Tibial nerve (tissue), 4 donors: ENCODE data around the gene KATNB1. TPM values are rescaled to one million over a fixed set of nuclear protein-coding genes. Genes with fewer than 3 reads are reported as not detected.
"Not testable (repeated sequence)": the region's sequence is repeated elsewhere in the genome, so short reads cannot be mapped to it uniquely, and the experiment has no call there.

Source experiments
- DNase-seq, 2 donors: peaks; one replicate each; pipeline ENCODE4 v3.0.0-alpha.2; 2019; ENCODE audit warnings: low spot score in 2 of 2
- H3K27ac ChIP-seq, 4 donors: fragments of 200-600 bp; sonication (generic) in 3 of 4; one replicate each; pipeline ENCODE4 v1.5.1; 2017 to 2019; ENCODE audit warnings: mild to moderate bottlenecking in 1 of 4
- H3K27me3 ChIP-seq, 2 donors: fragments of 200-600 bp; sonication (generic) in 1 of 2; one replicate each; pipeline versions ENCODE4 v1.5.1 to v1.6.0; 2017 to 2019
- H3K36me3 ChIP-seq, 3 donors: fragments of 200-600 bp; sonication (generic); one replicate each; pipeline ENCODE4 v1.5.1; 2018 to 2019
- H3K4me1 ChIP-seq, 4 donors: fragments of 200-600 bp; sonication (generic) in 3 of 4; one replicate each; pipeline ENCODE4 v1.5.1; 2017 to 2019
- H3K4me3 ChIP-seq, 4 donors: fragments of 200-600 bp; sonication (generic) in 3 of 4; one replicate each; pipeline ENCODE4 v1.5.1; 2017 to 2019; ENCODE audit warnings: mild to moderate bottlenecking in 1 of 4, moderate library complexity in 1 of 4
- H3K9me3 ChIP-seq, 4 donors: fragments of 200-600 bp; sonication (generic) in 3 of 4; one replicate each; pipeline ENCODE4 v1.5.1; 2017 to 2019
- CTCF ChIP-seq, 5 experiments: fragments of 200-600 bp in 3 of 5; fragments of 450-650 bp in 2 of 5; sonication (generic) in 3 of 5; IDR thresholded peaks; one replicate each; pipeline ENCODE4 v1.5.1; 2016 to 2019; ENCODE audit warnings: antibody characterized with exemption in 5 of 5, mild to moderate bottlenecking in 3 of 5, moderate library complexity in 2 of 5
- EP300 ChIP-seq, 2 donors: sonication (generic); formaldehyde crosslinking; IDR thresholded peaks; one replicate each; pipeline ENCODE4 v1.6.1; 2017; ENCODE audit warnings: antibody characterized with exemption in 2 of 2, mild to moderate bottlenecking in 1 of 2
- POLR2A ChIP-seq, 2 donors: fragments of 450-650 bp; IDR thresholded peaks; one replicate each; pipeline ENCODE4 v1.6.1; 2017; ENCODE audit warnings: antibody characterized with exemption in 2 of 2, mild to moderate bottlenecking in 2 of 2, moderate library complexity in 2 of 2
- WGBS, 2 donors: methylation state at CpG; one replicate each; pipeline ENCODE4 v1.1.5; 2018; 5-methylcytosine and 5-hydroxymethylcytosine counted together
- total RNA-seq, 4 donors: library from RNA; depleted of rRNA; stranded (reverse); fragments of >200 nt; gene quantifications; one replicate each; pipeline ENCODE4 v1.1.0, GENCODE V29; 2016

KATNB1 gene
- total RNA-seq, 4 donors from 2014 or later: 21.0 to 36.8 (median 27.5) TPM

DNA sequence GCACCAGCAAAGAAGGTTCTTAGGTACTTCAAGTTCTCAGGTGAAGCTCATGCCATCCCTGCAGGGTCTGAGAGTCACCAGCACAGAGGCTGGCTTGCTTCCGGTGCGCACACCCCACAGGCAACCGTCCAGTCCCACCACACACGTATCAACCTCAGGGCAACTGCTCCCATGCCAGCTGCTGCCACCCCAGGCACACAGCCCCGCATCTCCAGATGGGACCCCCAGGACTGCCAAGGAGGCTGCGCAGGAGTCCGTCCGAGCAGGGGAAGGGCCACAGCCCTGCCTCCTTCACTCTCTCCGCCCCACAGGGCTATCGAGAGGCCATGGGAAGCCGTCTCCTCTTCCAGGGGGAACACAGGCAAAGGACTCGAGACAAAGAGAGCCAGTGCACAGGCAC lies 53.4 kb downstream of the KATNB1 start:
- DNase-seq: no peak
- TF ChIP-seq EP300 (IDR thresholded peaks at IDR 0.05) (no peak), CTCF (IDR thresholded peaks at IDR 0.05) (no peak), POLR2A (IDR thresholded peaks at IDR 0.05) (no peak)
- WGBS, 2 donors: 83 to 86% methylated on average over 12 of the region's 12 CpGs
- Histone ChIP-seq H3K4me3 (no peak overlapping the region), H3K27ac (peak overlapping the region in 1 of 4 donors; percentile 34), H3K36me3 (peaks cover 0 to 91% (median 3%) of the 10 kb centered on the region in 3 donors), H3K27me3 (no peaks in the 10 kb centered on the region), H3K9me3 (no peaks in the 10 kb centered on the region), H3K4me1 (peaks cover 0 to 37% (median 8%) of the 10 kb centered on the region in 4 donors)

- Histone ChIP-seq H3K4me1 (peaks cover 0 to 46% (median 8%) of the 10 kb centered on the region in 4 donors), H3K27me3 (no peaks in the 10 kb centered on the region), H3K27ac (no peak overlapping the region), H3K4me3 (no peak overlapping the region), H3K9me3 (no peaks in the 10 kb centered on the region), H3K36me3 (peaks cover 0 to 86% (median 0%) of the 10 kb centered on the region in 3 donors)
- TF ChIP-seq EP300 (IDR thresholded peaks at IDR 0.05) (no peak), CTCF (IDR thresholded peaks at IDR 0.05) (no peak), POLR2A (IDR thresholded peaks at IDR 0.05) (no peak)
- 45 to 53% methylated on average over 12 to 13 of the region's 13 CpGs for WGBS, 2 donors
- DNase-seq: no peak
Observed at GRCh38 chr16:57791195-57791892, 55.8 kb downstream of the KATNB1 start.

DNA sequence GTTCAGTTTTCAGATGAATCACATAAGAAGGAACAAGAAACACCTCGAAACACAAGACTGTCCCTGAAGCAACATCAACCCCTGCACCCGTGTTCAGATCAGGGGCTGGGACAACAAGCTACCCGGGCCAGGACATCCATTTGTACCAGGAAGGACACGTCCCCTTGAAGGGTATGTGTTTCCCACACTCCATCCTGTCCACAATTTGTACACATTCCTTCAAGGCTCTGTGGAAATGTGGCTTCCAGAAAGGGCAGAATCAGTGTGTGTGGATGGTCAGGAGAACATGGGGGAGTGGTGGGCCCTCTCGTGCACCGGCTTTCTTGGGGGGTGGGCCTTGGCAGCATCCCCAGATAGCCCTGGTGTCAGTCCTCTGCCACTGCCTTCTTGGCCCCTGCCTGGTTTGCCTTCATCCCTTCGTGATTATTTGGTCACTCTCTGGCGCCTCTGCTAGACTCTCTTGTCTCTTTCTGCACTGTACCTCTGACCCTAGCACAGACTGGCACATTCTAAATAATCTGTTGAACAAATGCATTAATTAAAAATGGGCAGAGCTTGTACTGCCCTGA lies 56.4 kb downstream of the KATNB1 start:
- H3K4me3 ChIP-seq: no peak overlapping the region
- peaks cover 0 to 86% (median under 1%) of the 10 kb centered on the region in 3 donors for H3K36me3 ChIP-seq
- TF ChIP-seq EP300 (IDR thresholded peaks at IDR 0.05): no peak
- TF ChIP-seq POLR2A (IDR thresholded peaks at IDR 0.05): no peak
- no peak for TF ChIP-seq CTCF (IDR thresholded peaks at IDR 0.05)
- no peak overlapping the region for H3K27ac ChIP-seq
- 57 to 60% methylated on average over 8 of the region's 8 CpGs for WGBS, 2 donors
- H3K4me1 ChIP-seq: peaks cover 0 to 39% (median 5%) of the 10 kb centered on the region in 4 donors
- DNase-seq: no peak
- no peaks in the 10 kb centered on the region for H3K27me3 ChIP-seq
- H3K9me3 ChIP-seq: no peaks in the 10 kb centered on the region

GRCh38 chr16:57794849-57795430 lies 59.4 kb downstream of the KATNB1 start:
- no peak for DNase-seq
- no peaks in the 10 kb centered on the region for H3K27me3 ChIP-seq
- peaks cover 0 to 68% (median 4%) of the 10 kb centered on the region in 3 donors for H3K36me3 ChIP-seq
- no peak overlapping the region for H3K4me3 ChIP-seq
- no peak overlapping the region for H3K27ac ChIP-seq
- H3K4me1 ChIP-seq: peaks cover 0 to 55% (median 16%) of the 10 kb centered on the region in 4 donors
- TF ChIP-seq POLR2A (IDR thresholded peaks at IDR 0.05): no peak
- no peak for TF ChIP-seq CTCF (IDR thresholded peaks at IDR 0.05)
- TF ChIP-seq EP300 (IDR thresholded peaks at IDR 0.05): no peak
- no peaks in the 10 kb centered on the region for H3K9me3 ChIP-seq
- 84 to 87% methylated on average over 14 to 18 of the region's 18 CpGs for WGBS, 2 donors

GRCh38 chr16:57795431-57795878 lies 59.9 kb downstream of the KATNB1 start:
- peaks cover 0 to 60% (median 22%) of the 10 kb centered on the region in 4 donors for H3K4me1 ChIP-seq
- no peak overlapping the region for H3K4me3 ChIP-seq
- WGBS, 2 donors: 54 to 55% methylated on average over 9 of the region's 9 CpGs
- peaks cover 0 to 63% (median 4%) of the 10 kb centered on the region in 3 donors for H3K36me3 ChIP-seq
- H3K27me3 ChIP-seq: no peaks in the 10 kb centered on the region
- no peak for DNase-seq
- H3K9me3 ChIP-seq: no peaks in the 10 kb centered on the region
- H3K27ac ChIP-seq: no peak overlapping the region
- TF ChIP-seq CTCF (IDR thresholded peaks at IDR 0.05) (peak in 3 of 5 experiments; percentile 13 to 29 (median 24)), POLR2A (IDR thresholded peaks at IDR 0.05) (no peak)

GRCh38 chr16:57796014-57796413 lies 60.4 kb downstream of the KATNB1 start:
- 91% methylated on average over 5 of the region's 5 CpGs for WGBS, 2 donors
- Histone ChIP-seq H3K4me1 (peaks cover 0 to 63% (median 27%) of the 10 kb centered on the region in 4 donors), H3K36me3 (peaks cover 0 to 57% (median 4%) of the 10 kb centered on the region in 3 donors), H3K27ac (peak overlapping the region in 1 of 4 donors; percentile 33)
- DNase-seq, H3K4me3 ChIP-seq, H3K9me3 ChIP-seq, H3K27me3 ChIP-seq: not testable (repeated sequence)
